H9 (cell line): ENCODE data around the gene HOXA7. TPM values are rescaled to one million over a fixed set of nuclear protein-coding genes. Genes with fewer than 3 reads are reported as not detected.

Experiments used
- DNase-seq: peaks from one replicate; pipeline ENCODE4 v3.0.0-alpha.2; 2017
- H2AFZ ChIP-seq: one replicate; pipeline ENCODE4 v1.6.1; 2013; ENCODE audit warnings: mild to moderate bottlenecking, low read length, control low read depth, moderate library complexity
- H2AK5ac ChIP-seq: 2 replicates; pipeline ENCODE4 v1.6.1; 2013; ENCODE audit warnings: low read length, control low read depth, mixed read lengths; ENCODE audit not compliant: insufficient read length
- H2BK120ac ChIP-seq: one replicate; pipeline ENCODE4 v1.6.1; 2013; ENCODE audit warnings: low read depth, mild to moderate bottlenecking, low read length, control low read depth, inconsistent platforms; ENCODE audit not compliant: poor library complexity, severe bottlenecking
- H2BK12ac ChIP-seq: 2 replicates; pipeline ENCODE4 v1.6.1; 2013; ENCODE audit warnings: low read length, control low read depth, mixed read lengths, low read depth; ENCODE audit not compliant: insufficient read length
- H2BK15ac ChIP-seq: 2 replicates; pipeline ENCODE4 v1.6.1; 2013; ENCODE audit warnings: low read depth, low read length, control low read depth
- H2BK20ac ChIP-seq: one replicate; pipeline ENCODE4 v1.6.1; 2013; ENCODE audit warnings: low read depth, mild to moderate bottlenecking, low read length, control low read depth, inconsistent platforms; ENCODE audit not compliant: poor library complexity, severe bottlenecking
- H2BK5ac ChIP-seq: 2 replicates; pipeline ENCODE4 v1.6.1; 2013; ENCODE audit warnings: low read length, control low read depth, mixed read lengths; ENCODE audit not compliant: insufficient read length
- H3K14ac ChIP-seq: 2 replicates; pipeline ENCODE4 v1.6.1; 2013; ENCODE audit warnings: low read length, control low read depth; ENCODE audit not compliant: insufficient read depth
- H3K18ac ChIP-seq: 2 replicates; pipeline ENCODE4 v1.6.1; 2013; ENCODE audit warnings: low read depth, mild to moderate bottlenecking, mixed read lengths, low read length, control low read depth; ENCODE audit not compliant: insufficient read length
- H3K23ac ChIP-seq: 2 replicates; pipeline ENCODE4 v1.6.1; 2013; ENCODE audit warnings: low read length, control low read depth, mixed read lengths, low read depth; ENCODE audit not compliant: insufficient read length
- H3K23me2 ChIP-seq: 2 replicates; pipeline ENCODE4 v1.6.1; 2013; ENCODE audit warnings: low read depth, mild to moderate bottlenecking, mixed read lengths, low read length, control low read depth; ENCODE audit not compliant: insufficient read length, poor library complexity, severe bottlenecking
- H3K27ac ChIP-seq: 2 replicates; pipeline ENCODE4 v1.5.1; 2013; ENCODE audit warnings: low read length, control low read depth, mixed read lengths, low read depth; ENCODE audit not compliant: insufficient read length
- H3K27me3 ChIP-seq: 2 replicates; pipeline ENCODE4 v1.6.1; 2013; ENCODE audit warnings: low read length, control low read depth, inconsistent platforms; ENCODE audit not compliant: insufficient read depth
- H3K4ac ChIP-seq: 2 replicates; pipeline ENCODE4 v1.6.1; 2013; ENCODE audit warnings: low read depth, mild to moderate bottlenecking, control low read depth, inconsistent platforms, low read length, moderate library complexity
- H3K4me1 ChIP-seq: 2 replicates; pipeline ENCODE4 v1.6.1; 2013; ENCODE audit warnings: low read length, control low read depth, inconsistent platforms; ENCODE audit not compliant: insufficient read depth
- H3K4me2 ChIP-seq: 2 replicates; pipeline ENCODE4 v1.6.1; 2013; ENCODE audit warnings: low read length, control low read depth, mixed read lengths; ENCODE audit not compliant: insufficient read length, insufficient read depth
- H3K56ac ChIP-seq: 2 replicates; pipeline ENCODE4 v1.6.1; 2013; ENCODE audit warnings: low read depth, mild to moderate bottlenecking, mixed read lengths, low read length, control low read depth; ENCODE audit not compliant: insufficient read length
- H3K79me1 ChIP-seq: 2 replicates; pipeline ENCODE4 v1.6.1; 2013; ENCODE audit warnings: low read depth, mild to moderate bottlenecking, moderate library complexity, low read length, control low read depth, inconsistent platforms; ENCODE audit not compliant: insufficient read depth, poor library complexity, severe bottlenecking
- H3K79me2 ChIP-seq: 2 replicates; pipeline ENCODE4 v1.6.1; 2013; ENCODE audit warnings: low read length, control low read depth, inconsistent platforms; ENCODE audit not compliant: insufficient read depth
- H3K9ac ChIP-seq: 2 replicates; pipeline ENCODE4 v1.6.1; 2013; ENCODE audit warnings: low read length, control low read depth, mixed read lengths; ENCODE audit not compliant: insufficient read length; ENCODE audit errors: extremely low read depth
- H3K9me3 ChIP-seq: one replicate; pipeline ENCODE4 v1.6.1; 2013; ENCODE audit warnings: low read depth, low read length, inconsistent platforms; ENCODE audit not compliant: control insufficient read depth
- H3T11ph ChIP-seq: one replicate; pipeline ENCODE4 v1.6.1; 2013; ENCODE audit warnings: mild to moderate bottlenecking, low read length, control low read depth, inconsistent platforms
- H4K20me1 ChIP-seq: one replicate; pipeline ENCODE4 v1.6.1; 2013; ENCODE audit not compliant: control insufficient read depth, insufficient read length, insufficient read depth
- H4K5ac ChIP-seq: 2 replicates; pipeline ENCODE4 v1.6.1; 2013; ENCODE audit warnings: low read depth, mild to moderate bottlenecking, mixed read lengths, low read length, control low read depth; ENCODE audit not compliant: insufficient read length
- H4K8ac ChIP-seq: replicated peaks from 2 replicates; pipeline ENCODE4 v1.6.1; 2013; ENCODE audit warnings: low read length, control low read depth, mixed read lengths, low read depth; ENCODE audit not compliant: insufficient read length
- H4K91ac ChIP-seq: 2 replicates; pipeline ENCODE4 v1.6.1; 2013; ENCODE audit warnings: low read depth, mild to moderate bottlenecking, moderate library complexity, mixed read lengths, low read length, control low read depth; ENCODE audit not compliant: insufficient read length
- H3K27ac Mint-ChIP-seq, 3 experiments: 2 replicates in 2 of 3; 3 replicates in 1 of 3; pipeline ENCODE4 v1.8.0; 2020 to 2021; ENCODE audit warnings: mixed read lengths in 3 of 3, mild to moderate bottlenecking in 1 of 3, moderate library complexity in 1 of 3
- H3K27me3 Mint-ChIP-seq: 2 replicates; pipeline ENCODE4 v1.8.0; 2021; ENCODE audit warnings: low read depth, mild to moderate bottlenecking, moderate library complexity, mixed read lengths
- H3K36me3 Mint-ChIP-seq, 3 experiments: 2 replicates in 2 of 3; 3 replicates in 1 of 3; pipeline ENCODE4 v1.8.0; 2020 to 2021; ENCODE audit warnings: low read depth in 3 of 3, mixed read lengths in 3 of 3; ENCODE audit not compliant: insufficient read depth in 1 of 3
- H3K4me1 Mint-ChIP-seq, 2 experiments: 2 replicates each; pipeline ENCODE4 v1.8.0; 2020; ENCODE audit warnings: mixed read lengths in 2 of 2
- H3K4me3 Mint-ChIP-seq, 2 experiments: 2 replicates in 1 of 2; 3 replicates in 1 of 2; pipeline ENCODE4 v1.8.0; 2020 to 2021; ENCODE audit warnings: mild to moderate bottlenecking in 2 of 2, mixed read lengths in 2 of 2, moderate library complexity in 1 of 2
- H3K9me3 Mint-ChIP-seq, 2 experiments: 2 replicates in 1 of 2; 3 replicates in 1 of 2; pipeline ENCODE4 v1.8.0; 2020; ENCODE audit warnings: mild to moderate bottlenecking in 2 of 2, mixed read lengths in 2 of 2, moderate library complexity in 1 of 2
- CTCF ChIP-seq: fragments of 200-600 bp; sonication (generic); conservative IDR thresholded peaks from 3 replicates; pipeline ENCODE4 v1.8.0; 2021; ENCODE audit warnings: antibody characterized with exemption, mild to moderate bottlenecking
- WGBS: extraction: QIAGEN DNeasy Blood & Tissue Kit; methylation state at CpG from one replicate; pipeline ENCODE4 v1.1.7; 2013; ENCODE audit warnings: missing lambda C conversion rate, low lambda C conversion rate, mixed read lengths; ENCODE audit not compliant: insufficient read length; ENCODE audit errors: extremely low coverage; 5-methylcytosine and 5-hydroxymethylcytosine counted together
- total RNA-seq: library from RNA; stranded (reverse); gene quantifications from 2 replicates; pipeline ENCODE4 v1.2.1, GENCODE V29; 2021

Gene HOXA7
- total RNA-seq, 1 experiment from 2014 or later, result not detected

GRCh38 chr7:27128776-27129728, 27.4 kb downstream of the HOXA7 start:
- Histone ChIP-seq H3K4me2 (no peak overlapping the region), H2BK20ac (no peak overlapping the region), H3K23me2 (no peaks in the 10 kb centered on the region), H3K27me3 (peaks cover 95% of the 10 kb centered on the region), H3K79me1 (no peaks in the 10 kb centered on the region), H4K5ac (no peak overlapping the region), H2BK5ac (no peak overlapping the region), H2AFZ (no peak overlapping the region), H3K9ac (no peak overlapping the region), H3K14ac (no peak overlapping the region), H2BK12ac (no peak overlapping the region), H3K23ac (no peak overlapping the region), H3K4me1 (no peaks in the 10 kb centered on the region), H2BK120ac (no peak overlapping the region), H3K4ac (no peak overlapping the region), H3K9me3 (no peaks in the 10 kb centered on the region), H3K27ac (no peak overlapping the region), H3K56ac (no peak overlapping the region), H4K20me1 (peaks cover 3% of the 10 kb centered on the region), H2AK5ac (no peak overlapping the region), H3T11ph (no peak overlapping the region), H2BK15ac (no peak overlapping the region), H3K18ac (no peak overlapping the region), H3K79me2 (no peaks in the 10 kb centered on the region), H4K8ac (no peak overlapping the region), H4K91ac (no peak overlapping the region)
- peaks cover 0 to 6% of the 10 kb centered on the region in 2 experiments; a peak in 1 of 4 replicates for H3K4me1 Mint-ChIP-seq
- no peak overlapping the region for H3K4me3 Mint-ChIP-seq
- H3K9me3 Mint-ChIP-seq, result peaks cover 4 to 11% of the 10 kb centered on the region in 2 experiments; a peak in 3 of 5 replicates
- no peak for TF ChIP-seq CTCF
- no peaks in the 10 kb centered on the region; a peak in 1 of 7 replicates for H3K36me3 Mint-ChIP-seq
- H3K27me3 Mint-ChIP-seq, result peaks cover 97% of the 10 kb centered on the region
- H3K27ac Mint-ChIP-seq, result no peak overlapping the region
- WGBS, result no CpG with 5 or more reads among the region's 28 CpGs
- DNase-seq, result no peak
